Thyroid gland (tissue), 4 donors: Measurements from ENCODE around the gene CARMIL1. TPM values are rescaled to one million over a fixed set of nuclear protein-coding genes. Genes with fewer than 3 reads are reported as not detected.
A peak's percentile ranks its signal among the peaks of the same experiment; 100 is the strongest.

Experiments used
- DNase-seq, 2 donors: peaks; one replicate each; pipeline ENCODE4 v3.0.0-alpha.2; 2019
- H3K27ac ChIP-seq, 3 donors: fragments of 200-600 bp; sonication (generic); 1 replicate in 2 of 3; 2 replicates in 1 of 3; pipeline ENCODE4 v1.5.1; 2016 to 2019; ENCODE audit warnings: mild to moderate bottlenecking in 1 of 3, moderate library complexity in 1 of 3
- H3K27me3 ChIP-seq: fragments of 200-600 bp; sonication (generic); one replicate; pipeline ENCODE4 v1.5.1; 2019
- H3K36me3 ChIP-seq, 2 donors: fragments of 200-600 bp; sonication (generic); one replicate each; pipeline ENCODE4 v1.5.1; 2016 to 2019
- H3K4me1 ChIP-seq, 2 donors: fragments of 200-600 bp; sonication (generic); one replicate each; pipeline ENCODE4 v1.5.1; 2017 to 2019
- H3K4me3 ChIP-seq, 3 donors: fragments of 200-600 bp; sonication (generic); replicated peaks in 1 of 3; 1 replicate in 2 of 3; 2 replicates in 1 of 3; pipeline ENCODE4 v1.5.1; 2016; ENCODE audit warnings: mild to moderate bottlenecking in 1 of 3
- H3K9me3 ChIP-seq: fragments of 200-600 bp; sonication (generic); one replicate; pipeline ENCODE4 v1.5.1; 2017
- POLR2A ChIP-seq, 2 donors: fragments of 450-650 bp; IDR thresholded peaks; one replicate each; pipeline ENCODE4 v1.6.1; 2017; ENCODE audit warnings: antibody characterized with exemption in 2 of 2, mild to moderate bottlenecking in 2 of 2, moderate library complexity in 1 of 2
- WGBS, 2 donors: methylation state at CpG; one replicate each; pipeline ENCODE4 v1.1.5; 2017; 5-methylcytosine and 5-hydroxymethylcytosine counted together
- intact Hi-C: fragments of 100-400 bp; cut with DNase I; formaldehyde crosslinking; loops from one replicate; pipeline ENCODE4 v1.15.1; 2023
- total RNA-seq, 4 donors: library from RNA; depleted of rRNA; stranded (reverse); fragments of >200 nt; gene quantifications; one replicate each; pipeline ENCODE4 v1.2.3, GENCODE V29; 2016
- TF ChIP-seq, protein P1 (sequence below), 6 experiments: fragments of 200-600 bp in 3 of 6; fragments of 450-650 bp in 3 of 6; sonication (generic) in 3 of 6; IDR thresholded peaks; one replicate each; pipeline ENCODE4 v1.5.1; 2016 to 2019; ENCODE audit warnings: antibody characterized with exemption in 6 of 6, mild to moderate bottlenecking in 2 of 6, inconsistent platforms in 1 of 6, moderate library complexity in 1 of 6

Gene CARMIL1
- total RNA-seq, 4 donors from 2014 or later: 24.7 to 34.4 (median 30.7) TPM

- Histone ChIP-seq H3K36me3 (no peaks in the 10 kb centered on the region), H3K9me3 (no peaks in the 10 kb centered on the region), H3K4me3 (no peak overlapping the region), H3K4me1 (peaks cover 7 to 37% of the 10 kb centered on the region in 2 donors), H3K27ac (peak overlapping the region in 1 of 3 donors; percentile 11), H3K27me3 (no peaks in the 10 kb centered on the region)
- intact Hi-C loops: no loop called here
- TF ChIP-seq POLR2A (IDR thresholded peaks at IDR 0.05): no peak
- TF ChIP-seq, protein P1, sequence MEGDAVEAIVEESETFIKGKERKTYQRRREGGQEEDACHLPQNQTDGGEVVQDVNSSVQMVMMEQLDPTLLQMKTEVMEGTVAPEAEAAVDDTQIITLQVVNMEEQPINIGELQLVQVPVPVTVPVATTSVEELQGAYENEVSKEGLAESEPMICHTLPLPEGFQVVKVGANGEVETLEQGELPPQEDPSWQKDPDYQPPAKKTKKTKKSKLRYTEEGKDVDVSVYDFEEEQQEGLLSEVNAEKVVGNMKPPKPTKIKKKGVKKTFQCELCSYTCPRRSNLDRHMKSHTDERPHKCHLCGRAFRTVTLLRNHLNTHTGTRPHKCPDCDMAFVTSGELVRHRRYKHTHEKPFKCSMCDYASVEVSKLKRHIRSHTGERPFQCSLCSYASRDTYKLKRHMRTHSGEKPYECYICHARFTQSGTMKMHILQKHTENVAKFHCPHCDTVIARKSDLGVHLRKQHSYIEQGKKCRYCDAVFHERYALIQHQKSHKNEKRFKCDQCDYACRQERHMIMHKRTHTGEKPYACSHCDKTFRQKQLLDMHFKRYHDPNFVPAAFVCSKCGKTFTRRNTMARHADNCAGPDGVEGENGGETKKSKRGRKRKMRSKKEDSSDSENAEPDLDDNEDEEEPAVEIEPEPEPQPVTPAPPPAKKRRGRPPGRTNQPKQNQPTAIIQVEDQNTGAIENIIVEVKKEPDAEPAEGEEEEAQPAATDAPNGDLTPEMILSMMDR (IDR thresholded peaks at IDR 0.05): no peak
- DNase-seq: no peak
- WGBS, 2 donors: 43 to 50% methylated on average over 6 of the region's 6 CpGs
These were observed 23.5 kb downstream of the CARMIL1 start for GRCh38 chr6:25302677-25303128.

GRCh38 chr6:25303254-25303653 is 24.1 kb downstream of the CARMIL1 start:
- intact Hi-C loops: no loop called here
- H3K27ac ChIP-seq: no peak overlapping the region

GRCh38 chr6:25306379-25306778 is 27.2 kb downstream of the CARMIL1 start:
- 95 to 97% methylated on average over 2 of the region's 2 CpGs for WGBS, 2 donors
- TF ChIP-seq, protein P1 (IDR thresholded peaks at IDR 0.05): no peak
- TF ChIP-seq POLR2A (IDR thresholded peaks at IDR 0.05): no peak
- no peak for DNase-seq
- H3K9me3 ChIP-seq: no peaks in the 10 kb centered on the region
- intact Hi-C loops: no loop called here
- H3K4me3 ChIP-seq: no peak overlapping the region
- no peaks in the 10 kb centered on the region for H3K36me3 ChIP-seq
- peaks cover 7 to 20% of the 10 kb centered on the region in 2 donors for H3K4me1 ChIP-seq
- H3K27ac ChIP-seq: no peak overlapping the region
- no peaks in the 10 kb centered on the region for H3K27me3 ChIP-seq

More at GRCh38 chr6:25303254-25303653, 24.1 kb downstream of the CARMIL1 start:
- TF ChIP-seq, protein P1 (IDR thresholded peaks at IDR 0.05): no peak
- TF ChIP-seq POLR2A (IDR thresholded peaks at IDR 0.05): no peak
- H3K36me3 ChIP-seq: no peaks in the 10 kb centered on the region
- no peaks in the 10 kb centered on the region for H3K9me3 ChIP-seq
- WGBS, 2 donors: 98 to 100% methylated on average over 1 of the region's 1 CpG
- no peaks in the 10 kb centered on the region for H3K27me3 ChIP-seq
- no peak for DNase-seq
- H3K4me1 ChIP-seq: peaks cover 7 to 32% of the 10 kb centered on the region in 2 donors
- H3K4me3 ChIP-seq: no peak overlapping the region

GRCh38 chr6:25307805-25308494 is 28.8 kb downstream of the CARMIL1 start:
- H3K36me3 ChIP-seq: no peaks in the 10 kb centered on the region
- 87 to 90% methylated on average over 4 of the region's 4 CpGs for WGBS, 2 donors
- H3K4me3 ChIP-seq: no peak overlapping the region
- no peaks in the 10 kb centered on the region for H3K9me3 ChIP-seq
- TF ChIP-seq, protein P1 (IDR thresholded peaks at IDR 0.05): no peak
- no peak for TF ChIP-seq POLR2A (IDR thresholded peaks at IDR 0.05)
- peaks cover 3 to 17% of the 10 kb centered on the region in 2 donors for H3K4me1 ChIP-seq
- no peak for DNase-seq
- no peak overlapping the region for H3K27ac ChIP-seq
- no peaks in the 10 kb centered on the region for H3K27me3 ChIP-seq
- intact Hi-C loops: no loop called here

DNA sequence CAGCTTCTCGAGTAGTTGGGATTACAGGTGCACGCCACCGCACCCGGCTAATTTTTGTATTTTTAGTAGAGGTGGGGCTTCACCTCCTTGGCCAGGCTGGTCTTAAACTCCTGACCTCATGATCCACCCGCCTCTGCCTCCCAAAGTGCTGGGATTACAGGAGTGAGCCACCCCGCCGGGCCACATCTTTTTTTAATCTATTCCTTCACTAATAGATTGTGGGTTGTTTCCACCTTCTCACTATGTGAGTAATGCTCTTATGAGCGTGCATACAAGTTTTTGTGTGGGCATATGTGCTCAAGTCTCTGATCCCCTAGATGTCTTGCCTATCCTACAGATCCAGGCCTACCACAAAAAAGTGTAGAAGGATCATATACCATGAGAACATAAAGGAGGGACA is 30.7 kb downstream of the CARMIL1 start:
- intact Hi-C loops: no loop called here
- no peak for DNase-seq
- Histone ChIP-seq H3K27ac (no peak overlapping the region), H3K4me3 (no peak overlapping the region), H3K27me3 (no peaks in the 10 kb centered on the region), H3K4me1 (peaks cover 0 to 24% of the 10 kb centered on the region in 2 donors), H3K9me3 (no peaks in the 10 kb centered on the region), H3K36me3 (no peaks in the 10 kb centered on the region)
- 94 to 98% methylated on average over 8 of the region's 8 CpGs for WGBS, 2 donors
- TF ChIP-seq POLR2A (IDR thresholded peaks at IDR 0.05): no peak
- TF ChIP-seq, protein P1 (IDR thresholded peaks at IDR 0.05): no peak
